Fibroblast of lung (primary cell): ENCODE results near the gene SLC30A2. TPM values are rescaled to one million over a fixed set of nuclear protein-coding genes. Genes with fewer than 3 reads are reported as not detected.
A peak's percentile ranks its signal among the peaks of the same experiment; 100 is the strongest.

Source experiments
- DNase-seq, 2 donors: peaks; one replicate each; pipeline versions ENCODE4 v3.0.0 to v3.0.0-alpha.2; 2010; ENCODE audit warnings: low read depth in 2 of 2
- H2AFZ ChIP-seq: 2 replicates; pipeline ENCODE4 v1.5.1; 2012; ENCODE audit warnings: low read length, control low read depth, inconsistent platforms
- H3K27ac ChIP-seq: 2 replicates; pipeline ENCODE4 v1.5.1; 2011; ENCODE audit warnings: low read length, control low read depth; ENCODE audit not compliant: insufficient read depth
- H3K27me3 ChIP-seq: 2 replicates; pipeline ENCODE4 v1.5.1; 2011; ENCODE audit warnings: mild to moderate bottlenecking, low read length; ENCODE audit not compliant: control insufficient read depth, insufficient read depth
- H3K36me3 ChIP-seq: 2 replicates; pipeline ENCODE4 v1.5.1; 2011; ENCODE audit warnings: low read length; ENCODE audit not compliant: control insufficient read depth, insufficient read depth
- H3K4me1 ChIP-seq: 2 replicates; pipeline ENCODE4 v1.5.1; 2011; ENCODE audit warnings: low read length; ENCODE audit not compliant: control insufficient read depth, insufficient read depth; ENCODE audit errors: extremely low read depth
- H3K4me2 ChIP-seq: 2 replicates; pipeline ENCODE4 v1.5.1; 2011; ENCODE audit warnings: low read length, control low read depth; ENCODE audit not compliant: insufficient read depth; ENCODE audit errors: extremely low read depth
- H3K4me3 ChIP-seq, 4 experiments: fragments of 200-600 bp in 1 of 4; sonication (generic) in 1 of 4; replicated peaks in 1 of 4; 2 replicates each; pipeline ENCODE4 v1.5.1; 2011 to 2016; ENCODE audit warnings: low read length in 4 of 4, low read depth in 3 of 4, mild to moderate bottlenecking in 3 of 4, control low read depth in 2 of 4, inconsistent platforms in 1 of 4, mixed read lengths in 1 of 4; ENCODE audit not compliant: insufficient read depth in 1 of 4; ENCODE audit errors: control extremely low read depth in 1 of 4
- H3K79me2 ChIP-seq: 2 replicates; pipeline ENCODE4 v1.5.1; 2012; ENCODE audit warnings: mild to moderate bottlenecking, low read length, inconsistent platforms; ENCODE audit not compliant: control insufficient read depth, insufficient read depth
- H3K9ac ChIP-seq: 2 replicates; pipeline ENCODE4 v1.5.1; 2011; ENCODE audit warnings: mild to moderate bottlenecking, low read length, control low read depth; ENCODE audit not compliant: insufficient read depth
- H3K9me3 ChIP-seq: 2 replicates; pipeline ENCODE4 v1.5.1; 2012; ENCODE audit warnings: low read depth, low read length; ENCODE audit not compliant: control insufficient read depth, insufficient read depth
- H4K20me1 ChIP-seq: 2 replicates; pipeline ENCODE4 v1.5.1; 2011; ENCODE audit warnings: low read length; ENCODE audit not compliant: control insufficient read depth, insufficient read depth; ENCODE audit errors: extremely low read depth
- CTCF ChIP-seq, 2 donors: IDR thresholded peaks in 1 of 2; conservative IDR thresholded peaks in 1 of 2; 1 replicate in 1 of 2; 2 replicates in 1 of 2; pipeline ENCODE4 v1.5.1; 2011 to 2012; ENCODE audit warnings: low read length in 2 of 2, control low read depth in 1 of 2, inconsistent platforms in 1 of 2, low read depth in 1 of 2, mild to moderate bottlenecking in 1 of 2
- EZH2 ChIP-seq: IDR thresholded peaks from 2 replicates; pipeline ENCODE4 v1.5.1; 2012; ENCODE audit warnings: low read length, control low read depth, mild to moderate bottlenecking; ENCODE audit errors: missing control alignments
- polyA plus RNA-seq, 2 donors: library from polyadenylated mRNA; depleted of rRNA in 1 of 2; stranded (reverse) in 1 of 2; unstranded in 1 of 2; fragments of >200 nt; gene quantifications; 2 replicates each; pipeline ENCODE4 v1.2.1, GENCODE V29; 2011 to 2012; ENCODE audit warnings: missing spikeins in 1 of 2
- total RNA-seq: library from RNA; depleted of rRNA; stranded (reverse); fragments of >200 nt; gene quantifications from 2 replicates; pipeline ENCODE4 v1.2.1, GENCODE V29; 2014

SLC30A2 gene
- total and polyA plus RNA-seq, 2 donors (not counting 1 experiment from before 2014, with no cell fraction given), result not detected

- TF ChIP-seq EZH2 (no peak), CTCF (conservative IDR thresholded peaks at IDR 0.05 in 1 of 2, IDR thresholded peaks at IDR 0.05 in 1 of 2; ENCODE audit: low read depth in 1 of 2, low read length in 2 of 2) (no peak)
- H3K4me2 ChIP-seq, result no peak overlapping the region
- DNase-seq, result no peak
- no peak overlapping the region for H3K4me3 ChIP-seq
- no peak overlapping the region for H3K27ac ChIP-seq
- H3K27me3 ChIP-seq, result peaks cover 3% of the 10 kb centered on the region
- no peaks in the 10 kb centered on the region for H3K36me3 ChIP-seq
- no peaks in the 10 kb centered on the region for H3K9me3 ChIP-seq
- H3K9ac ChIP-seq, result no peak overlapping the region
- H4K20me1 ChIP-seq, result no peaks in the 10 kb centered on the region
- no peaks in the 10 kb centered on the region for H3K4me1 ChIP-seq
- no peak overlapping the region for H2AFZ ChIP-seq
- no peaks in the 10 kb centered on the region for H3K79me2 ChIP-seq
Measured at GRCh38 chr1:26084844-26085243, 38.9 kb upstream of the SLC30A2 start.

GRCh38 chr1:26084091-26084561 lies 38.2 kb upstream of the SLC30A2 start:
- TF ChIP-seq CTCF (conservative IDR thresholded peaks at IDR 0.05 in 1 of 2, IDR thresholded peaks at IDR 0.05 in 1 of 2; ENCODE audit: low read depth in 1 of 2, low read length in 2 of 2) (no peak), EZH2 (no peak)
- no peaks in the 10 kb centered on the region for H3K79me2 ChIP-seq
- H3K4me3 ChIP-seq, result no peak overlapping the region
- no peak overlapping the region for H3K27ac ChIP-seq
- no peaks in the 10 kb centered on the region for H4K20me1 ChIP-seq
- H2AFZ ChIP-seq, result no peak overlapping the region
- no peaks in the 10 kb centered on the region for H3K9me3 ChIP-seq
- no peak overlapping the region for H3K9ac ChIP-seq
- H3K36me3 ChIP-seq, result no peaks in the 10 kb centered on the region
- H3K4me1 ChIP-seq, result no peaks in the 10 kb centered on the region
- DNase-seq, result peak in 1 of 2 donors; percentile 45
- no peak overlapping the region for H3K4me2 ChIP-seq
- H3K27me3 ChIP-seq, result peaks cover 3% of the 10 kb centered on the region

GRCh38 chr1:26083208-26083607 lies 37.3 kb upstream of the SLC30A2 start:
- Histone ChIP-seq H3K36me3 (no peaks in the 10 kb centered on the region), H3K9ac (no peak overlapping the region), H3K4me2 (no peak overlapping the region), H3K79me2 (no peaks in the 10 kb centered on the region), H2AFZ (no peak overlapping the region), H3K4me3 (no peak overlapping the region), H4K20me1 (no peaks in the 10 kb centered on the region), H3K27ac (no peak overlapping the region), H3K9me3 (no peaks in the 10 kb centered on the region), H3K27me3 (peaks cover 3% of the 10 kb centered on the region), H3K4me1 (no peaks in the 10 kb centered on the region)
- peak in 1 of 2 donors; percentile 29 for DNase-seq
- TF ChIP-seq EZH2 (no peak), CTCF (conservative IDR thresholded peaks at IDR 0.05 in 1 of 2, IDR thresholded peaks at IDR 0.05 in 1 of 2; ENCODE audit: low read depth in 1 of 2, low read length in 2 of 2) (no peak)
